Endodermal cell (in vitro differentiated cells): ENCODE data around the gene CDRT15. TPM values are rescaled to one million over a fixed set of nuclear protein-coding genes. Genes with fewer than 3 reads are reported as not detected.

Experiments used
- DNase-seq: peaks from one replicate; pipeline ENCODE4 v3.0.0-alpha.2; 2017
- H3K27ac ChIP-seq: 2 replicates; pipeline ENCODE4 v1.5.1; 2013; ENCODE audit warnings: mild to moderate bottlenecking, low read depth, low read length, moderate library complexity
- H3K27me3 ChIP-seq: 2 replicates; pipeline ENCODE4 v1.6.1; 2013; ENCODE audit warnings: mild to moderate bottlenecking, low read length, moderate library complexity; ENCODE audit not compliant: insufficient read depth, control insufficient read depth, poor library complexity, severe bottlenecking
- H3K36me3 ChIP-seq: 2 replicates; pipeline ENCODE4 v1.7.0; 2013; ENCODE audit warnings: mild to moderate bottlenecking, low read length, moderate library complexity; ENCODE audit not compliant: control insufficient read depth, insufficient read depth
- H3K4me1 ChIP-seq: one replicate; pipeline ENCODE4 v1.7.0; 2013; ENCODE audit warnings: low read length; ENCODE audit not compliant: control insufficient read depth, insufficient read depth
- H3K4me3 ChIP-seq: 2 replicates; pipeline ENCODE4 v1.5.1; 2013; ENCODE audit warnings: mild to moderate bottlenecking, low read length, moderate library complexity
- H3K9ac ChIP-seq: 2 replicates; pipeline ENCODE4 v1.6.1; 2013; ENCODE audit warnings: mild to moderate bottlenecking, low read length, moderate library complexity; ENCODE audit not compliant: poor library complexity, severe bottlenecking; ENCODE audit errors: extremely low read depth
- H3K9me3 ChIP-seq: 2 replicates; pipeline ENCODE4 v1.6.1; 2013; ENCODE audit warnings: mild to moderate bottlenecking, low read length, moderate library complexity; ENCODE audit not compliant: control insufficient read depth
- H3K27ac Mint-ChIP-seq: 2 replicates; pipeline ENCODE4 v1.8.0; 2020; ENCODE audit warnings: mixed read lengths
- H3K27me3 Mint-ChIP-seq: 2 replicates; pipeline ENCODE4 v1.8.0; 2021; ENCODE audit warnings: mild to moderate bottlenecking, mixed read lengths; ENCODE audit not compliant: insufficient read depth
- H3K36me3 Mint-ChIP-seq: 2 replicates; pipeline ENCODE4 v1.8.0; 2020; ENCODE audit warnings: low read depth, mixed read lengths
- H3K4me1 Mint-ChIP-seq: 2 replicates; pipeline ENCODE4 v1.8.0; 2020; ENCODE audit warnings: mixed read lengths
- H3K4me3 Mint-ChIP-seq: 2 replicates; pipeline ENCODE4 v1.8.0; 2020; ENCODE audit warnings: mild to moderate bottlenecking, moderate library complexity, mixed read lengths
- H3K9me3 Mint-ChIP-seq: 2 replicates; pipeline ENCODE4 v1.8.0; 2020; ENCODE audit warnings: mild to moderate bottlenecking, mixed read lengths
- WGBS, 2 experiments: methylation state at CpG; one replicate each; pipeline versions ENCODE4 v1.1.5 to v1.1.7; 2013; ENCODE audit warnings: missing lambda C conversion rate in 2 of 2, mixed read lengths in 1 of 2; ENCODE audit not compliant: insufficient coverage in 1 of 2, insufficient read length in 1 of 2; 5-methylcytosine and 5-hydroxymethylcytosine counted together
- total RNA-seq, 2 donors: library from RNA; stranded (reverse); fragmentation: NEBNext Ultra II Directional in 1 of 2; extraction: Animal tissue kit (Norgen Biotek cat#: 25700) in 1 of 2; gene quantifications; 2 replicates in 1 of 2; 3 replicates in 1 of 2; pipeline ENCODE4 v1.2.1, GENCODE V29; 2021
- TF ChIP-seq, protein P1 (sequence below): fragments of 200-600 bp; sonication (generic); conservative IDR thresholded peaks from 2 replicates; pipeline ENCODE4 v1.5.0; 2021; ENCODE audit warnings: antibody characterized with exemption, mild to moderate bottlenecking

CDRT15 gene
- total RNA-seq, 2 donors from 2014 or later: not detected

DNA sequence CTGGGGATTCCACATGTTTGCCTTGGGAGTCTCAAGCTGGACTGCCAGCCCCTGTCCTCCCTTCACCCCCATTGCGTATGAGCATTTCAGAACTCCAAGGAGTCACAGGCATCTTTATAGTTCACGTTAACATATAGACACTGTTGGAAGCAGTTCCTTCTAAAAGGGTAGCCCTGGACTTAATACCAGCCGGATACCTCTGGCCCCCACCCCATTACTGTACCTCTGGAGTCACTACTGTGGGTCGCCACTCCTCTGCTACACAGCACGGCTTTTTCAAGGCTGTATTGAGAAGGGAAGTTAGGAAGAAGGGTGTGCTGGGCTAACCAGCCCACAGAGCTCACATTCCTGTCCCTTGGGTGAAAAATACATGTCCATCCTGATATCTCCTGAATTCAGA lies 28.9 kb downstream of the CDRT15 start:
- H3K9me3 Mint-ChIP-seq: peaks cover 17% of the 10 kb centered on the region
- no peak for DNase-seq
- peaks cover 32% of the 10 kb centered on the region for H3K36me3 Mint-ChIP-seq
- Histone ChIP-seq H3K4me3 (no peak overlapping the region), H3K27me3 (no peaks in the 10 kb centered on the region), H3K27ac (no peak overlapping the region), H3K9ac (no peak overlapping the region), H3K36me3 (peaks cover 18% of the 10 kb centered on the region), H3K9me3 (peaks cover 10% of the 10 kb centered on the region), H3K4me1 (no peaks in the 10 kb centered on the region)
- H3K4me3 Mint-ChIP-seq: no peak overlapping the region
- H3K27me3 Mint-ChIP-seq: no peaks in the 10 kb centered on the region
- TF ChIP-seq, protein P1, sequence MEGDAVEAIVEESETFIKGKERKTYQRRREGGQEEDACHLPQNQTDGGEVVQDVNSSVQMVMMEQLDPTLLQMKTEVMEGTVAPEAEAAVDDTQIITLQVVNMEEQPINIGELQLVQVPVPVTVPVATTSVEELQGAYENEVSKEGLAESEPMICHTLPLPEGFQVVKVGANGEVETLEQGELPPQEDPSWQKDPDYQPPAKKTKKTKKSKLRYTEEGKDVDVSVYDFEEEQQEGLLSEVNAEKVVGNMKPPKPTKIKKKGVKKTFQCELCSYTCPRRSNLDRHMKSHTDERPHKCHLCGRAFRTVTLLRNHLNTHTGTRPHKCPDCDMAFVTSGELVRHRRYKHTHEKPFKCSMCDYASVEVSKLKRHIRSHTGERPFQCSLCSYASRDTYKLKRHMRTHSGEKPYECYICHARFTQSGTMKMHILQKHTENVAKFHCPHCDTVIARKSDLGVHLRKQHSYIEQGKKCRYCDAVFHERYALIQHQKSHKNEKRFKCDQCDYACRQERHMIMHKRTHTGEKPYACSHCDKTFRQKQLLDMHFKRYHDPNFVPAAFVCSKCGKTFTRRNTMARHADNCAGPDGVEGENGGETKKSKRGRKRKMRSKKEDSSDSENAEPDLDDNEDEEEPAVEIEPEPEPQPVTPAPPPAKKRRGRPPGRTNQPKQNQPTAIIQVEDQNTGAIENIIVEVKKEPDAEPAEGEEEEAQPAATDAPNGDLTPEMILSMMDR: no peak
- WGBS, 2 experiments: 99 to 100% methylated on average over 3 to 5 of the region's 5 CpGs
- no peaks in the 10 kb centered on the region for H3K4me1 Mint-ChIP-seq
- no peak overlapping the region for H3K27ac Mint-ChIP-seq

DNA sequence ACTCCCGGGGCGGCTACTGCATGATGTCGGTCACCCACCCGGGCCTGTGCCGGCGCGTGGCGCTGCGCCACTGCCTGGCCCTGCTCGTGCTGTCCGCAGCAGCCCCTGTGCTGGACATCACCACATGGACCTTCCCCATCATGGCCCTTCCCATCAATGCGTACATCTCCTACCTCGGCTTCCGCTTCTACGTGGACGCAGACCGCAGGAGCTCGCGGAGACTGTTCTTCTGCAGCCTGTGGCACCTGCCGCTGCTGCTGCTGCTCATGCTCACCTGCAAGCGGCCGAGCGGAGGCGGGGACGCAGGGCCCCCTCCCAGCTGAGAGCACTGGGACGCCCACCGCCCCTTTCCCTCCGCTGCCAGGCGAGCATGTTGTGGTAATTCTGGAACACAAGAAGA lies 29.8 kb downstream of the CDRT15 start:
- H3K9me3 ChIP-seq: peaks cover 8% of the 10 kb centered on the region
- no peak overlapping the region for H3K27ac ChIP-seq
- no peak overlapping the region for H3K9ac ChIP-seq
- H3K27ac Mint-ChIP-seq: no peak overlapping the region
- no peaks in the 10 kb centered on the region for H3K27me3 Mint-ChIP-seq
- no peaks in the 10 kb centered on the region for H3K4me1 Mint-ChIP-seq
- H3K36me3 Mint-ChIP-seq: peaks cover 28% of the 10 kb centered on the region
- H3K36me3 ChIP-seq: peaks cover 18% of the 10 kb centered on the region
- TF ChIP-seq, protein P1: no peak
- no peak overlapping the region for H3K4me3 ChIP-seq
- H3K4me1 ChIP-seq: no peaks in the 10 kb centered on the region
- H3K4me3 Mint-ChIP-seq: no peak overlapping the region
- H3K9me3 Mint-ChIP-seq: peaks cover 12% of the 10 kb centered on the region
- H3K27me3 ChIP-seq: no peaks in the 10 kb centered on the region
- 95 to 97% methylated on average over 17 to 29 of the region's 29 CpGs for WGBS, 2 experiments
- DNase-seq: no peak

DNA sequence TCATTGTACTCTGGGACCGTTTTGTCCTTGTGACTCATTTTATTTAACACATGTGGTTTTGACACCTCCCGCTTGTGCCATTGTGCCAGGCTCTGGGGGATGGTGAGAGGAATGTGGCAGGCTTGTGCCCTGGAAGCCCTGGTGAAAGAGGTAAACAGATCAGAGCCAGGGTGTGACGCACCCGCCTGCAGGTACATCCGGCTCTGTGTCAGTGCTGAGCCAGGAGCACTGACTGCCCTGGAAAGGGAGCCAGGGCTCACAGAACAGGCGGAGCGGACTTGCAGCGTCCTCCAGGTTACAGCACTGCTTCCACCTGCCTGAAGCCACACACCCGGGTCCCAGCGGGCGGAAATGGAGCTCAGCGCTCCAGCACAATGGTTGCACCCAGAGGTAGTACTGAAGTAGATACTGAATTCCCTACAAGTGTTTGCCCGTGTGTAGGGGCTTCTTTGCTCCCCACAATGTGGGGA lies 30.6 kb downstream of the CDRT15 start:
- TF ChIP-seq, protein P1: no peak
- no peak overlapping the region for H3K4me3 ChIP-seq
- no peak overlapping the region for H3K27ac ChIP-seq
- no peaks in the 10 kb centered on the region for H3K27me3 ChIP-seq
- peaks cover 4% of the 10 kb centered on the region for H3K4me1 Mint-ChIP-seq
- 85 to 89% methylated on average over 11 to 13 of the region's 13 CpGs for WGBS, 2 experiments
- H3K27me3 Mint-ChIP-seq: no peaks in the 10 kb centered on the region
- no peak for DNase-seq
- peaks cover 15% of the 10 kb centered on the region for H3K36me3 ChIP-seq
- H3K4me3 Mint-ChIP-seq: no peak overlapping the region
- no peak overlapping the region for H3K27ac Mint-ChIP-seq
- peaks cover 20% of the 10 kb centered on the region for H3K36me3 Mint-ChIP-seq
- no peaks in the 10 kb centered on the region for H3K9me3 ChIP-seq
- H3K9ac ChIP-seq: no peak overlapping the region
- H3K4me1 ChIP-seq: no peaks in the 10 kb centered on the region
- peaks cover 3% of the 10 kb centered on the region for H3K9me3 Mint-ChIP-seq
